Measurements from ENCODE around the gene ISOC2.

DNA sequence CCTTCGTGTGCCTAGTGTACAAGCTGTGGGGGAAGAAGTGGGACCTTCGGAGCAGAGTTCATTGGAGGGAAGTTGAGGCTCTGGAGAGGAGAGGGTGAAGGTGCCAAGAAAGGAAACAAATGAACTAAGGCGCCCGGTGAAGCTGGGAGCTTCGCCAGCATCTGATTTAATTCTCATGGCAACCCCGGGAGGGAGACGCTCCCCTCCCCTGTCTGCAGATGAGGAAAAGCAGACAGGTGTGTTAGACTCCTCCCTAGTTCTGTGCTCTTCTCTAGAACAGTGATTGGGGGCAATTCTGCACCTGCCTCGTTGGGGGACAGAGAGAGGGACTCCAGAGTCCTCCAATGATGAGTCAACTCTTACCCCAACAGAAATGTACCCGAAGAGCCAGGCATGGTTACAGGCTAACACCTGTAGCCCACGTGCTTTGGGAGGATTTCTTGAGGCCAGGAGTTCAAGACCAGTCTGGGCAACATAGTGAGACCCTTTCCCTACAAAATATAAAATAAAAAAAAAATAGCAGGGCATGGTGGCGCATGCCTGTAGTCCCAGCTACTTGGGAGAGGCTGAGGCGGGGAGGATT lies 31.0 kb upstream of the ISOC2 start:
- TF ChIP-seq, protein P1, sequence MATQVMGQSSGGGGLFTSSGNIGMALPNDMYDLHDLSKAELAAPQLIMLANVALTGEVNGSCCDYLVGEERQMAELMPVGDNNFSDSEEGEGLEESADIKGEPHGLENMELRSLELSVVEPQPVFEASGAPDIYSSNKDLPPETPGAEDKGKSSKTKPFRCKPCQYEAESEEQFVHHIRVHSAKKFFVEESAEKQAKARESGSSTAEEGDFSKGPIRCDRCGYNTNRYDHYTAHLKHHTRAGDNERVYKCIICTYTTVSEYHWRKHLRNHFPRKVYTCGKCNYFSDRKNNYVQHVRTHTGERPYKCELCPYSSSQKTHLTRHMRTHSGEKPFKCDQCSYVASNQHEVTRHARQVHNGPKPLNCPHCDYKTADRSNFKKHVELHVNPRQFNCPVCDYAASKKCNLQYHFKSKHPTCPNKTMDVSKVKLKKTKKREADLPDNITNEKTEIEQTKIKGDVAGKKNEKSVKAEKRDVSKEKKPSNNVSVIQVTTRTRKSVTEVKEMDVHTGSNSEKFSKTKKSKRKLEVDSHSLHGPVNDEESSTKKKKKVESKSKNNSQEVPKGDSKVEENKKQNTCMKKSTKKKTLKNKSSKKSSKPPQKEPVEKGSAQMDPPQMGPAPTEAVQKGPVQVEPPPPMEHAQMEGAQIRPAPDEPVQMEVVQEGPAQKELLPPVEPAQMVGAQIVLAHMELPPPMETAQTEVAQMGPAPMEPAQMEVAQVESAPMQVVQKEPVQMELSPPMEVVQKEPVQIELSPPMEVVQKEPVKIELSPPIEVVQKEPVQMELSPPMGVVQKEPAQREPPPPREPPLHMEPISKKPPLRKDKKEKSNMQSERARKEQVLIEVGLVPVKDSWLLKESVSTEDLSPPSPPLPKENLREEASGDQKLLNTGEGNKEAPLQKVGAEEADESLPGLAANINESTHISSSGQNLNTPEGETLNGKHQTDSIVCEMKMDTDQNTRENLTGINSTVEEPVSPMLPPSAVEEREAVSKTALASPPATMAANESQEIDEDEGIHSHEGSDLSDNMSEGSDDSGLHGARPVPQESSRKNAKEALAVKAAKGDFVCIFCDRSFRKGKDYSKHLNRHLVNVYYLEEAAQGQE (IDR thresholded peaks at IDR 0.05), result no peak
- TF ChIP-seq, protein P2, sequence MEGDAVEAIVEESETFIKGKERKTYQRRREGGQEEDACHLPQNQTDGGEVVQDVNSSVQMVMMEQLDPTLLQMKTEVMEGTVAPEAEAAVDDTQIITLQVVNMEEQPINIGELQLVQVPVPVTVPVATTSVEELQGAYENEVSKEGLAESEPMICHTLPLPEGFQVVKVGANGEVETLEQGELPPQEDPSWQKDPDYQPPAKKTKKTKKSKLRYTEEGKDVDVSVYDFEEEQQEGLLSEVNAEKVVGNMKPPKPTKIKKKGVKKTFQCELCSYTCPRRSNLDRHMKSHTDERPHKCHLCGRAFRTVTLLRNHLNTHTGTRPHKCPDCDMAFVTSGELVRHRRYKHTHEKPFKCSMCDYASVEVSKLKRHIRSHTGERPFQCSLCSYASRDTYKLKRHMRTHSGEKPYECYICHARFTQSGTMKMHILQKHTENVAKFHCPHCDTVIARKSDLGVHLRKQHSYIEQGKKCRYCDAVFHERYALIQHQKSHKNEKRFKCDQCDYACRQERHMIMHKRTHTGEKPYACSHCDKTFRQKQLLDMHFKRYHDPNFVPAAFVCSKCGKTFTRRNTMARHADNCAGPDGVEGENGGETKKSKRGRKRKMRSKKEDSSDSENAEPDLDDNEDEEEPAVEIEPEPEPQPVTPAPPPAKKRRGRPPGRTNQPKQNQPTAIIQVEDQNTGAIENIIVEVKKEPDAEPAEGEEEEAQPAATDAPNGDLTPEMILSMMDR (IDR thresholded peaks at IDR 0.05; ENCODE audit: low read depth, low read length, missing input control), result no peak
- TF ChIP-seq NR2F2 (IDR thresholded peaks at IDR 0.05), result no peak
- no peak for TF ChIP-seq YY1 (IDR thresholded peaks at IDR 0.05)
- no peak for TF ChIP-seq RXRA (IDR thresholded peaks at IDR 0.05)
